Cardiac ventricle fibroblast (primary cell): ENCODE data around the gene H3-3A. TPM values are rescaled to one million over a fixed set of nuclear protein-coding genes. Genes with fewer than 3 reads are reported as not detected.

ENCODE experiments used
- total RNA-seq: library from RNA; depleted of rRNA; stranded (reverse); fragments of >200 nt; gene quantifications from 2 replicates; pipeline ENCODE4 v1.2.3, GENCODE V29; 2015

H3-3A gene
- total RNA-seq: 231 and 252 TPM in 2 replicates

GRCh38 chr1:226062558-226063223 is at the start of gene H3-3A:
H3-3A (plus strand) TSS chr1:226062716; CDS start chr1:226064352, 1,636 bp downstream.

Other genes with a start within 250 kb of the H3-3A start
- gene TMEM63A, start 180.3 kb upstream of the H3-3A start, total RNA-seq: 10.2 and 12.4 TPM in 2 replicates
- not detected in 2 replicates for gene LEFTY1, start 173.6 kb upstream of the H3-3A start, total RNA-seq
- 31.7 and 42.4 TPM in 2 replicates for gene PYCR2, start 138.5 kb upstream of the H3-3A start, total RNA-seq
- not detected in 2 replicates for gene LEFTY2, start 121.5 kb upstream of the H3-3A start, total RNA-seq
- gene SDE2, start 63.4 kb upstream of the H3-3A start, total RNA-seq: 10.4 and 11.8 TPM in 2 replicates
- 42.4 and 42.7 TPM in 2 replicates for gene ACBD3, start 124.0 kb downstream of the H3-3A start, total RNA-seq
- not detected in 2 replicates for gene MIXL1, start 160.9 kb downstream of the H3-3A start, total RNA-seq
- gene LIN9, start 246.4 kb downstream of the H3-3A start, total RNA-seq: 1.00 and 1.7 TPM in 2 replicates